WTC11 (cell line): ENCODE results near the gene OTULIN.

Experiments used
- ATF2 ChIP-seq: sonication (generic); formaldehyde crosslinking; IDR thresholded peaks from 2 replicates; pipeline ENCODE4 v1.8.1; 2022; ENCODE audit warnings: low read depth, missing genetic modification reagents, borderline replicate concordance
- ETV6 ChIP-seq: sonication (generic); formaldehyde crosslinking; IDR thresholded peaks from 2 replicates; pipeline ENCODE4 v1.8.1; 2022; ENCODE audit warnings: mild to moderate bottlenecking, missing genetic modification reagents

- TF ChIP-seq ETV6 (no peak), ATF2 (CRISPR knock-in tag) (no peak)
These were observed 49.2 kb downstream of the OTULIN start for GRCh38 chr5:14713476-14714390.
